ENCODE measurements around the gene PLPPR5. TPM values are rescaled to one million over a fixed set of nuclear protein-coding genes. Genes with fewer than 3 reads are reported as not detected.

Gene PLPPR5
- total RNA-seq, 2 donors from 2014 or later = not detected

GRCh38 chr1:98920441-98921110, 84.1 kb downstream of the PLPPR5 start:
- ATAC-seq (ENCODE audit: insufficient number of reproducible peaks, low FRiP score, low read depth) = no peak

GRCh38 chr1:98919652-98920051, 85.0 kb downstream of the PLPPR5 start:
- no peak for DNase-seq (ENCODE audit: low spot score)
- Histone ChIP-seq H3K9me3 (no peaks in the 10 kb centered on the region), H3K27ac (no peak overlapping the region), H3K27me3 (replicated peaks; ENCODE audit: insufficient read depth) (no peaks in the 10 kb centered on the region), H3K4me1 (ENCODE audit: control insufficient read depth in 1 of 2, low read depth in 2 of 2) (no peaks in the 10 kb centered on the region), H3K4me3 (no peak overlapping the region), H3K36me3 (no peaks in the 10 kb centered on the region)
- TF ChIP-seq CTCF (IDR thresholded peaks at IDR 0.05) = no peak
- no peak for ATAC-seq (ENCODE audit: insufficient number of reproducible peaks, low FRiP score, low read depth)

More at GRCh38 chr1:98920441-98921110, 84.1 kb downstream of the PLPPR5 start:
- TF ChIP-seq CTCF (IDR thresholded peaks at IDR 0.05) = no peak
- no peaks in the 10 kb centered on the region for H3K9me3 ChIP-seq
- H3K4me1 ChIP-seq (ENCODE audit: control insufficient read depth in 1 of 2, low read depth in 2 of 2) = no peaks in the 10 kb centered on the region
- no peak overlapping the region for H3K4me3 ChIP-seq
- no peak for DNase-seq (ENCODE audit: low spot score)
- H3K27me3 ChIP-seq (replicated peaks; ENCODE audit: insufficient read depth) = no peaks in the 10 kb centered on the region
- H3K36me3 ChIP-seq = no peaks in the 10 kb centered on the region
- H3K27ac ChIP-seq = no peak overlapping the region

GRCh38 chr1:98919211-98919610, 85.5 kb downstream of the PLPPR5 start:
- Histone ChIP-seq H3K36me3 (no peaks in the 10 kb centered on the region), H3K4me3 (no peak overlapping the region), H3K27me3 (replicated peaks; ENCODE audit: insufficient read depth) (no peaks in the 10 kb centered on the region), H3K9me3 (no peaks in the 10 kb centered on the region), H3K4me1 (ENCODE audit: control insufficient read depth in 1 of 2, low read depth in 2 of 2) (no peaks in the 10 kb centered on the region), H3K27ac (no peak overlapping the region)
- ATAC-seq (ENCODE audit: insufficient number of reproducible peaks, low FRiP score, low read depth) (no peak), DNase-seq (ENCODE audit: low spot score) (no peak)
- no peak for TF ChIP-seq CTCF (IDR thresholded peaks at IDR 0.05)

GRCh38 chr1:98914547-98914946, 90.1 kb downstream of the PLPPR5 start:
- ATAC-seq (ENCODE audit: insufficient number of reproducible peaks, low FRiP score, low read depth) (no peak), DNase-seq (ENCODE audit: low spot score) (no peak)
- H3K4me1 ChIP-seq (ENCODE audit: control insufficient read depth in 1 of 2, low read depth in 2 of 2) = no peaks in the 10 kb centered on the region
- H3K4me3 ChIP-seq = no peak overlapping the region
- no peak for TF ChIP-seq CTCF (IDR thresholded peaks at IDR 0.05)
- no peaks in the 10 kb centered on the region for H3K27me3 ChIP-seq (replicated peaks; ENCODE audit: insufficient read depth)
- H3K36me3 ChIP-seq = no peaks in the 10 kb centered on the region
- no peaks in the 10 kb centered on the region for H3K9me3 ChIP-seq
- H3K27ac ChIP-seq = no peak overlapping the region

- Histone ChIP-seq H3K36me3 (no peaks in the 10 kb centered on the region), H3K9me3 (no peaks in the 10 kb centered on the region), H3K4me1 (ENCODE audit: control insufficient read depth in 1 of 2, low read depth in 2 of 2) (no peaks in the 10 kb centered on the region), H3K27me3 (replicated peaks; ENCODE audit: insufficient read depth) (no peaks in the 10 kb centered on the region), H3K27ac (no peak overlapping the region), H3K4me3 (no peak overlapping the region)
- no peak for ATAC-seq (ENCODE audit: insufficient number of reproducible peaks, low FRiP score, low read depth)
- no peak for DNase-seq (ENCODE audit: low spot score)
- no peak for TF ChIP-seq CTCF (IDR thresholded peaks at IDR 0.05)
These were observed 93.8 kb downstream of the PLPPR5 start for GRCh38 chr1:98910827-98911226.

All from thoracic aorta (tissue), 2 donors.